HG03103 (cell line): ENCODE measurements around the gene PPP3R1.

Experiments used
- ATAC-seq: cut with Tn5 transposase; IDR thresholded peaks from one replicate; pipeline ENCODE4 v1.9.1; 2021; ENCODE audit warnings: low read depth; ENCODE audit not compliant: unreplicated experiment

The PPP3R1 gene

GRCh38 chr2:68157002-68157401, 95.3 kb downstream of the PPP3R1 start:
- peak; percentile 18 for ATAC-seq

GRCh38 chr2:68156419-68156818, 95.9 kb downstream of the PPP3R1 start:
- ATAC-seq, result no peak

GRCh38 chr2:68155618-68156017, 96.7 kb downstream of the PPP3R1 start:
- no peak for ATAC-seq

GRCh38 chr2:68152681-68153347, 99.5 kb downstream of the PPP3R1 start:
- no peak for ATAC-seq

DNA sequence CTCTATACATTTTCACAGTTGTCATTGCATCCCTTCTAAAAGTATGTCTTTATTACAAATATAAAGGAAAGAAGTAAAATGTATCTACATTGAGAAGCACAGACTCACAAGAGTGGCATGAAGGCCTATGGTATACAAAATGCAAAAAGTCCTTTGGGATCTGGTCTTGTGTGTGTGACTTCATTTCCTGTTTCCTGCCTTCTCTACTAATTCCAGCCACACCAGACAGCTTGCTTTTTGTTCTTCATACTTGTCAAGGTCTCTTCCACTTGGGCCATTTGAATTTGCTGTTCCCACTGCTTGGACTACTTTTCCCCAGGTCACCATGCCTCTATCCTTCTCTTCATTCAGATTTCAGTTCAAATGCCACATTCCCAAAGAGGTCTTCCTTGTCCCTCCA, 101.3 kb downstream of the PPP3R1 start:
- ATAC-seq, result no peak

DNA sequence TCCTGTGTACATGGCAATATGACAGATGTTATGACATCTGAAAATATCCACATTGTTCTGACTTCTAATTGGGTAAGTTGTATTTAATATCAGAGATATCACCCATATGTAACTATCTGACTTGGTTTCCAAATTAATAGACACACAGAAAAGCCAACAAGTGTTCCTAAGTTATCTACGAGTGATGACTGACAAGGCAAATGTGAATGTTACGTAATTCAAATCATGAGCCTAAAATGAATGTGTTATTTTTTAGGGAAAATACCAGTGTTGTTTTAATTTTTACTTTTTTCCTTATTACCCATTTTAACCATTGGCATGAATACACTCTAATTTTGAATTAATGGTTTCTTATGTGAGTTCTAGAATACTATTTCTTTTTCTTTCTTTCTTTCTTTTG, 110.5 kb downstream of the PPP3R1 start:
- ATAC-seq, result no peak

GRCh38 chr2:68135448-68136320, 116.6 kb downstream of the PPP3R1 start:
- ATAC-seq, result no peak

DNA sequence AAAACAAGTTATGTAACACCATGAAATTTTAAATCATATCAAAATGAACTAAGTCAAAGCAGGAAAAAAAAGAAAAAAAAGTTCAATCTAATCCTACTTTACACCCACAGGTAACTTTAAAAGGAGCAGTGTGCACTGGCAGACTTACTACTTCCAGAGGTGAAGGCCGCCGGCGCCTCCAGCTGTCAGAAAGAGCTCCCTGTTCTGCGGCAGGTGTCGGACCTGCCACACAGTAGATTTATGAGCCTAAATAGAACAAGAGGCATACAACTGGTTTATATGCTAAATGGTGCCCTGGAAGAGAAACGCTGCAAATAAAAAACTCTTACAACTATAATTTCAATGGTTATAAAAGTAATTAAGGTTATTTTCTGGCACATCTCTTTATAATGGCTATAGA, 117.8 kb downstream of the PPP3R1 start:
- ATAC-seq, result no peak

GRCh38 chr2:68134120-68134519, 118.2 kb downstream of the PPP3R1 start:
- no peak for ATAC-seq
